ENCODE measurements around the gene MARCKS. TPM values are rescaled to one million over a fixed set of nuclear protein-coding genes. Genes with fewer than 3 reads are reported as not detected.
A peak's percentile ranks its signal among the peaks of the same experiment; 100 is the strongest.

Gene MARCKS
- total and polyA plus RNA-seq, 8 donors = 102 to 348 (median 285) TPM

- peaks cover 0 to 4% of the 10 kb centered on the region in 2 donors for H3K4me1 ChIP-seq
- no peaks in the 10 kb centered on the region for H3K9me3 ChIP-seq
- H3K27ac ChIP-seq = no peak overlapping the region
- H3K36me3 ChIP-seq = no peaks in the 10 kb centered on the region
- intact Hi-C loops (cut with DNase I) = no loop called here
- no peak for TF ChIP-seq CTCF (IDR thresholded peaks at IDR 0.05)
- ATAC-seq (no peak), DNase-seq (no peak)
- H3K27me3 ChIP-seq = no peaks in the 10 kb centered on the region
- H3K4me3 ChIP-seq = no peak overlapping the region
These were observed 13.8 kb downstream of the MARCKS start for GRCh38 chr6:113870917-113871316.

- no peak for TF ChIP-seq CTCF (IDR thresholded peaks at IDR 0.05)
- ATAC-seq = no peak
- intact Hi-C loops (cut with DNase I) = no loop called here
- peaks cover 0 to 4% of the 10 kb centered on the region in 2 donors for H3K4me1 ChIP-seq
- no peaks in the 10 kb centered on the region for H3K36me3 ChIP-seq
- peak overlapping the region in 1 of 2 donors; percentile 38 for H3K4me3 ChIP-seq
- no peaks in the 10 kb centered on the region for H3K9me3 ChIP-seq
- H3K27ac ChIP-seq = no peak overlapping the region
- H3K27me3 ChIP-seq = no peaks in the 10 kb centered on the region
- DNase-seq = no peak
These were observed 14.8 kb downstream of the MARCKS start for GRCh38 chr6:113871975-113872374.

- TF ChIP-seq CTCF (IDR thresholded peaks at IDR 0.05) = no peak
- ATAC-seq = peak; percentile 68
- Histone ChIP-seq H3K4me1 (peaks cover 0 to 4% of the 10 kb centered on the region in 2 donors), H3K4me3 (peak overlapping the region; percentile 19 to 38), H3K36me3 (no peaks in the 10 kb centered on the region), H3K27ac (peak overlapping the region in 1 of 2 donors; percentile 71), H3K9me3 (no peaks in the 10 kb centered on the region), H3K27me3 (no peaks in the 10 kb centered on the region)
- peak in 2 of 4 donors; percentile 54 to 75 for DNase-seq
- intact Hi-C loops (cut with DNase I) = no loop called here
These were observed 16.0 kb downstream of the MARCKS start for GRCh38 chr6:113873043-113873667.

- H3K9me3 ChIP-seq = no peaks in the 10 kb centered on the region
- no peaks in the 10 kb centered on the region for H3K27me3 ChIP-seq
- peaks cover 0 to 14% of the 10 kb centered on the region in 2 donors for H3K4me1 ChIP-seq
- intact Hi-C loops (cut with DNase I) = no loop called here
- no peak overlapping the region for H3K27ac ChIP-seq
- ATAC-seq = no peak
- TF ChIP-seq CTCF (IDR thresholded peaks at IDR 0.05) = no peak
- DNase-seq = no peak
- H3K36me3 ChIP-seq = no peaks in the 10 kb centered on the region
- no peak overlapping the region for H3K4me3 ChIP-seq
These were observed 18.3 kb downstream of the MARCKS start for GRCh38 chr6:113875470-113875869.

- Histone ChIP-seq H3K36me3 (no peaks in the 10 kb centered on the region), H3K4me3 (no peak overlapping the region), H3K9me3 (no peaks in the 10 kb centered on the region), H3K4me1 (peaks cover 0 to 21% of the 10 kb centered on the region in 2 donors), H3K27me3 (no peaks in the 10 kb centered on the region), H3K27ac (no peak overlapping the region)
- no peak for ATAC-seq
- no peak for TF ChIP-seq CTCF (IDR thresholded peaks at IDR 0.05)
- no peak for DNase-seq
- intact Hi-C loops (cut with DNase I) = no loop called here
These were observed 19.6 kb downstream of the MARCKS start for GRCh38 chr6:113876695-113877094.
